ENCODE data around the gene HDAC10.

DNA sequence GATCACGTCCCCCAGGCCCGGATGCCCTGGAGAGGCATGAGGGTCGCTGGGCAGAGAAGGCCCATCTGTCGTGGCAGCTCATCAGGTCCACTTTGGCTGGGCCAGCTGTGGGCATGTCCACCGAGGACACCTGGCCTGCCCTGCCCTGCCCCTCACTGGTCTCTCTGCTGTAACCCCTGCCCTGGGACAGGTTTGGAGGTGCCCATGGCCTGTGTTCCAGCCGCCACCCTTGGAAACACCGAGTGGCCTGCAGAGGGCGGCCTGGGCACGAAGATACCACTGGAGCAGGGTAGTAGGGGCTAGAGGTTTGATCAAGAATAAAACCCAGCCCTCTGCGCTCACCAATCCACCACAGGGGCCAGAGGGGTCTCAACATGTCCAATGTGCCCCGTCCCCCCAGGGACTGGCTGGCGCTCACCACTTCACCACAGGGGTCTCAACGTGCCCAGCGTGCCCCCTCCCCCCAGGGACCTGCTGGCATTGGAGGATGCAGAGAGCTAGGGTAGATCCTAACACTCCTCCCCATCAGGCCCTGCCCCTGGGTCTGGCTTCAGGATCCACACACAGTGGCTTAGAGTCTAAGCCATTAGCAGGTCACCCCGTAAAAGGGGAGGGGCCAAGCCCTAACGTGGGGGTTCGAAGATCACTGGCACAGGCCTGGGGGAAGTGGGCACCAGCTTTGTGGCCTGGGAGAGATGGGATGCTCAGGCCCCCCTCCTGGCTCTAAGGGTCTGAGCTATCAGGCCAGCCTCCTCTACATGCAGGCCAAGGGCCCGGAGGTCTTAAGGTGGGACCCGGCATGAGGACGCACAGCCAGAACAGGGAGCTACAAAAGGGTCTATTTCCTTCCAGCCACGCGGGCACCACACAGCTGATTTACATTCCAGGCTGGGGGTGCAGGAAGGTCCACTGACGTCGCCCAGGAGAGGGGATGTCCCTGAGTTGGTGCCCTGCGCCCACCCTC is 1.3 kb upstream of the HDAC10 start:
- TF ChIP-seq, protein P1, sequence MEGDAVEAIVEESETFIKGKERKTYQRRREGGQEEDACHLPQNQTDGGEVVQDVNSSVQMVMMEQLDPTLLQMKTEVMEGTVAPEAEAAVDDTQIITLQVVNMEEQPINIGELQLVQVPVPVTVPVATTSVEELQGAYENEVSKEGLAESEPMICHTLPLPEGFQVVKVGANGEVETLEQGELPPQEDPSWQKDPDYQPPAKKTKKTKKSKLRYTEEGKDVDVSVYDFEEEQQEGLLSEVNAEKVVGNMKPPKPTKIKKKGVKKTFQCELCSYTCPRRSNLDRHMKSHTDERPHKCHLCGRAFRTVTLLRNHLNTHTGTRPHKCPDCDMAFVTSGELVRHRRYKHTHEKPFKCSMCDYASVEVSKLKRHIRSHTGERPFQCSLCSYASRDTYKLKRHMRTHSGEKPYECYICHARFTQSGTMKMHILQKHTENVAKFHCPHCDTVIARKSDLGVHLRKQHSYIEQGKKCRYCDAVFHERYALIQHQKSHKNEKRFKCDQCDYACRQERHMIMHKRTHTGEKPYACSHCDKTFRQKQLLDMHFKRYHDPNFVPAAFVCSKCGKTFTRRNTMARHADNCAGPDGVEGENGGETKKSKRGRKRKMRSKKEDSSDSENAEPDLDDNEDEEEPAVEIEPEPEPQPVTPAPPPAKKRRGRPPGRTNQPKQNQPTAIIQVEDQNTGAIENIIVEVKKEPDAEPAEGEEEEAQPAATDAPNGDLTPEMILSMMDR (IDR thresholded peaks at IDR 0.05): peak; percentile 74 to 82 (median 78)
- TF ChIP-seq POLR2AphosphoS5 (IDR thresholded peaks at IDR 0.05) (no peak), EP300 (IDR thresholded peaks at IDR 0.05) (no peak)
